C4-2B (cell line): ENCODE data around the gene AOAH.

Source experiments
- CTCF ChIP-seq: fragments of 450-650 bp; conservative IDR thresholded peaks from 2 replicates; pipeline ENCODE4 v1.5.1; 2017; ENCODE audit warnings: mild to moderate bottlenecking
- ZFX ChIP-seq: fragments of 450-650 bp; IDR thresholded peaks from 2 replicates; pipeline ENCODE4 v1.6.1; 2017

- TF ChIP-seq CTCF (no peak), ZFX (no peak)
Observed at GRCh38 chr7:36636126-36636525, 88.2 kb downstream of the AOAH start.
